ENCODE results near the gene CISD1. TPM values are rescaled to one million over a fixed set of nuclear protein-coding genes. Genes with fewer than 3 reads are reported as not detected.

CISD1 gene
- total RNA-seq, 1 donor from 2014 or later, result 18.0 TPM

DNA sequence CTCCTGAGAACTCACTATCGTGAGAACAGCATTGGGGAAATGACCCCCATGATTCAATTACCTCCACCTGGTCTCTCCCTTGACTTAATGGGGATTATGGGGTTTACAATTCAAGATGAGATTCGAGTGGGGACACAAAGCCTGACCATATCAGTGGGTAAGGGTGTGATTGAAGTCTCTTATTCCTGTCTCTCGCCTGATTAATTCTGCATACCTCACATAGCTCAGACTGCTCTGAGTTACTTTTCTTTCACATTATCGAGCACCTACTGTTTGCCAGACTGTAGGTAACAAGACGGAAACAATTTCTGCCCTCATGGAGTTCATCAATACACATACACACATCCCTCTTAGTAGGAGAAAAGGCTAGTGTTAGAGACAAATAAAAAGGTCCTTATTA lies 25.0 kb downstream of the CISD1 start:
- no peaks in the 10 kb centered on the region for H3K9me3 ChIP-seq
- no peak for TF ChIP-seq CTCF (IDR thresholded peaks at IDR 0.05)
- H3K27ac ChIP-seq, result no peak overlapping the region
- H3K27me3 ChIP-seq, result no peaks in the 10 kb centered on the region
- intact Hi-C loops (cut with DNase I), result no loop called here
- DNase-seq (ENCODE audit: low spot score in 2 of 2), result no peak
- no peaks in the 10 kb centered on the region for H3K4me1 ChIP-seq
- H3K4me3 ChIP-seq, result no peak overlapping the region
- H3K36me3 ChIP-seq, result no peaks in the 10 kb centered on the region

DNA sequence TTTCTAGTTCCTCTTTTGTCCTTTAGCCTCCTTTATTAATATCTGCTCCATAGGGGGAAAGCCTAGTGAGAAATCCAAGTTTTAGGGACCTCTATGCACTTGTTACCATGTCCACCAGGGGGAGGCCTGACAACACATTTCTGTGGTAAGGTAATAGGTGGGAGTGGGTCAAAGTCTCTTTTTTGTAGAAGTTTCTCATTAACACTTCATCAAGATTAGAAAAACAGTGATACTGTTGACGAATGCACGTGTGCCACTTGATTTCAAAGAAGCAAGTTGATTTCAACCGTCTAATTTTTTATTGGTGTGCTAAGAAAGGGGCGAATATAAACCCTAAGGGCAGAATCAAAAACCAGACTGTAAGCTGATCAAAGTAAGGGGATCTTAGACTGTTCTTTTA lies 30.6 kb downstream of the CISD1 start:
- TF ChIP-seq CTCF (IDR thresholded peaks at IDR 0.05), result peak; percentile 48 to 73 (median 57)
- Histone ChIP-seq H3K9me3 (no peaks in the 10 kb centered on the region), H3K4me3 (no peak overlapping the region), H3K27me3 (no peaks in the 10 kb centered on the region), H3K36me3 (no peaks in the 10 kb centered on the region), H3K27ac (no peak overlapping the region), H3K4me1 (no peaks in the 10 kb centered on the region)
- intact Hi-C loops (cut with DNase I), result loop anchor here (2.0 kb wide), 1 partner anchor 85 kb away; the partner anchor contains the start of gene TFAM
- DNase-seq (ENCODE audit: low spot score in 2 of 2), result no peak

- TF ChIP-seq CTCF (IDR thresholded peaks at IDR 0.05), result no peak
- H3K9me3 ChIP-seq, result no peaks in the 10 kb centered on the region
- no peak for DNase-seq (ENCODE audit: low spot score in 2 of 2)
- H3K4me3 ChIP-seq, result no peak overlapping the region
- intact Hi-C loops (cut with DNase I), result no loop called here
- no peaks in the 10 kb centered on the region for H3K4me1 ChIP-seq
- H3K36me3 ChIP-seq, result no peaks in the 10 kb centered on the region
- H3K27ac ChIP-seq, result no peak overlapping the region
- no peaks in the 10 kb centered on the region for H3K27me3 ChIP-seq
Measured at GRCh38 chr10:58300676-58301075, 31.7 kb downstream of the CISD1 start.

GRCh38 chr10:58302254-58302653 lies 33.3 kb downstream of the CISD1 start:
- no peak overlapping the region for H3K27ac ChIP-seq
- no peak for TF ChIP-seq CTCF (IDR thresholded peaks at IDR 0.05)
- intact Hi-C loops (cut with DNase I), result no loop called here
- H3K36me3 ChIP-seq, result no peaks in the 10 kb centered on the region
- DNase-seq (ENCODE audit: low spot score in 2 of 2), result no peak
- H3K4me1 ChIP-seq, result no peaks in the 10 kb centered on the region
- H3K4me3 ChIP-seq, result no peak overlapping the region
- H3K27me3 ChIP-seq, result no peaks in the 10 kb centered on the region
- H3K9me3 ChIP-seq, result no peaks in the 10 kb centered on the region

- H3K27me3 ChIP-seq, result no peaks in the 10 kb centered on the region
- no peak for DNase-seq (ENCODE audit: low spot score in 2 of 2)
- H3K27ac ChIP-seq, result no peak overlapping the region
- intact Hi-C loops (cut with DNase I), result no loop called here
- no peaks in the 10 kb centered on the region for H3K4me1 ChIP-seq
- no peaks in the 10 kb centered on the region for H3K36me3 ChIP-seq
- H3K4me3 ChIP-seq, result no peak overlapping the region
- no peaks in the 10 kb centered on the region for H3K9me3 ChIP-seq
- TF ChIP-seq CTCF (IDR thresholded peaks at IDR 0.05), result no peak
Measured at GRCh38 chr10:58304099-58304633, 35.2 kb downstream of the CISD1 start.

GRCh38 chr10:58305821-58306220 lies 36.9 kb downstream of the CISD1 start:
- Histone ChIP-seq H3K27ac (no peak overlapping the region), H3K4me1 (no peaks in the 10 kb centered on the region), H3K36me3 (no peaks in the 10 kb centered on the region), H3K9me3 (no peaks in the 10 kb centered on the region), H3K27me3 (no peaks in the 10 kb centered on the region), H3K4me3 (no peak overlapping the region)
- DNase-seq (ENCODE audit: low spot score in 2 of 2), result no peak
- intact Hi-C loops (cut with DNase I), result no loop called here
- TF ChIP-seq CTCF (IDR thresholded peaks at IDR 0.05), result no peak

Data from ascending aorta (tissue), 2 donors.